GM12872 (cell line): ENCODE results near the gene ALDOB.

Source experiments
- TF ChIP-seq, protein P1 (sequence below): IDR thresholded peaks from 3 replicates; pipeline ENCODE4 v1.5.1; 2011; ENCODE audit warnings: low read depth, mild to moderate bottlenecking, low read length, moderate library complexity; ENCODE audit not compliant: insufficient read depth

ALDOB gene

DNA sequence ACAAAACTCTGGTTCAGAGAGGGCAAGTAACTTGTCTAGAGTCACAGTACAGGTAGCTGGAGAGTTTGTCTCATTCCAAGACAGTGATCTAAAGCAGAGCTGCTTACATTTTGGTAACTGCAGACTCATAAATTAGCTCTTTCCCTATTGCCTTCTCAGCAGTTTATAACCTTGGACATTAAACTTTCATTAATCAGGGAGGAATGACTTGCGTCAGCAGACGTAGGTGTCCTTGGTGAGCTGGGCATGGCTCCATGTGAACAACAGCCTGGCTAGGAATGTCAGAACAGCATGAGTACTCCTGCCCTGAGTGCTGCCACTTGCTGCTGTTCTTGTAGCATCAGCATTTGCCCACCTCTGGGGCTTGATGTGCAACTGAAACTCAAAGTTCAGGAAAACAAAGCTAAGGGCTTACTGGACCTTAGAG is 2.2 kb upstream of the ALDOB start:
- TF ChIP-seq, protein P1, sequence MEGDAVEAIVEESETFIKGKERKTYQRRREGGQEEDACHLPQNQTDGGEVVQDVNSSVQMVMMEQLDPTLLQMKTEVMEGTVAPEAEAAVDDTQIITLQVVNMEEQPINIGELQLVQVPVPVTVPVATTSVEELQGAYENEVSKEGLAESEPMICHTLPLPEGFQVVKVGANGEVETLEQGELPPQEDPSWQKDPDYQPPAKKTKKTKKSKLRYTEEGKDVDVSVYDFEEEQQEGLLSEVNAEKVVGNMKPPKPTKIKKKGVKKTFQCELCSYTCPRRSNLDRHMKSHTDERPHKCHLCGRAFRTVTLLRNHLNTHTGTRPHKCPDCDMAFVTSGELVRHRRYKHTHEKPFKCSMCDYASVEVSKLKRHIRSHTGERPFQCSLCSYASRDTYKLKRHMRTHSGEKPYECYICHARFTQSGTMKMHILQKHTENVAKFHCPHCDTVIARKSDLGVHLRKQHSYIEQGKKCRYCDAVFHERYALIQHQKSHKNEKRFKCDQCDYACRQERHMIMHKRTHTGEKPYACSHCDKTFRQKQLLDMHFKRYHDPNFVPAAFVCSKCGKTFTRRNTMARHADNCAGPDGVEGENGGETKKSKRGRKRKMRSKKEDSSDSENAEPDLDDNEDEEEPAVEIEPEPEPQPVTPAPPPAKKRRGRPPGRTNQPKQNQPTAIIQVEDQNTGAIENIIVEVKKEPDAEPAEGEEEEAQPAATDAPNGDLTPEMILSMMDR: no peak

DNA sequence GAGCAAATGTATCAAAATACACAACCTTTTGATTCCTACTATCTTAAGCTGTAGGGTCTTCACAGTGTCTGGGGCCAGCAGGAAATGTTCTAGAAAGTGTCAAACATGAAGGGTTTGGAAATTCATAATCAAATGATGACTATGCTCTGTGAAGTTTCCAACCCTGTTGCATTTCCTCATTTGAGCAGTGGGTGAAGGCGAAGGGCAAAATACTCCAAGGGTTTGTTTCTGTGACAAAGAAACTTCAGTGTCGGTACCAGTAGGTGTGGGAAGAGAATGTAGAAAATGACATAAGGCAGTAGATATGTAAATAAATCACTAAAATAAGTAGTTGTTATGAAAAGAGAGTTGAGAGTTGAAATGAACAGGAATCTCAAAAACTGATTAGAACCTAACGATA is 576 bp downstream of the ALDOB start:
- TF ChIP-seq, protein P1: no peak

DNA sequence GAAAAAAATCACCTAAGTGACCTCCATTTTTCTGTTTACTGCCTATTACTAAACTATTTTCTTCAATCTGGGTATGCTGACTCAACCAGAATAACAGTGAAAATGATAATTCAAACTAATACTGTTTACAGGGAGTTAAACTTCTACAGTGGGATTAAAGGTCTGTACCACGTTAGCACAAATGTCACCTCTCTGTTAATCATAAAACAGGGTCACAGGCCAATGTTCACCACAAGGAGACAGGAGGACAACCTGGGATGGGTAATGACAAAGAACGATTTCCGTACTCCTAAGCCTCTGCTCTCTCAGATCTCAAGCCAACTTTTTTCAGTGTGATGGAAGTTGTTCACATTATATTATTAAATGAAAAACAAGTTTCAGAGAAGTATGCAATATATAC is 2.3 kb downstream of the ALDOB start:
- TF ChIP-seq, protein P1: no peak

DNA sequence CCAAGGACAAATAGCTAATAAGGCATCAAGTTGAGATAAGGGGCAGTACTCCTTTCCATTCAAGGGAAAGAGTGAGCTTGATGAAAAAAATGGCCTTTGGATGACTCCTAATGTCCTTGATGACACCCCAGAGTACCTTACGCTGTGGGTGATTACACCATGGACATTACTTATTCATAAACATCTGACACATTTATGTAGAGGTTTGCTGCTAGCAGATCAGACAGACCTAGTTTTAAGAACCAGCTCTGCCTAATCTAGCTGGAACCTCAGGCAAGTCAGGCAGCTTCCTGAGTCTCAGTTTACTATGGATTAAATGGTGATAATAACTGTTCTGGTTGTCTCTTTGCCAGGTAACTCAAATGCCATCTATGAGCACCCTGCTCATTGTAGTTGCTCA is 2.8 kb downstream of the ALDOB start:
- TF ChIP-seq, protein P1: no peak

DNA sequence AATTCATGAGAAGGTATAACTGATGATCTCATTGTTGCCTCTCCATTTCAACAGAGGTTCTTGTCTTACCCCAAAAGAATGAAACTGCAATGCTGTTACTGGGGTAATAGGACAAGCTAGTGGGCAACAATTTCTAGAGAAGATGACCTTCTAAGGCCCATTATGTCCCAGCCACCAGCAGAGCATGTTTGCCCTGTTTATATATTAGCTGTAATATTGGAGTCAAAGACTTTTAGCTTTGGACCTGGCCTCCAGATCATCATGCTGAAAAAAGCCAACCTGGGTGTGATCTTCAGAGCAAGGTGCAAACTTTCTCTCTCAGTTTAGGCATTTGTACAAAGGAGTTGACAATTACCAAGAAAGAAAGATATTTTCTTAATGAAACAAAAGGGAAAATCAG is 3.4 kb downstream of the ALDOB start:
- TF ChIP-seq, protein P1: no peak

DNA sequence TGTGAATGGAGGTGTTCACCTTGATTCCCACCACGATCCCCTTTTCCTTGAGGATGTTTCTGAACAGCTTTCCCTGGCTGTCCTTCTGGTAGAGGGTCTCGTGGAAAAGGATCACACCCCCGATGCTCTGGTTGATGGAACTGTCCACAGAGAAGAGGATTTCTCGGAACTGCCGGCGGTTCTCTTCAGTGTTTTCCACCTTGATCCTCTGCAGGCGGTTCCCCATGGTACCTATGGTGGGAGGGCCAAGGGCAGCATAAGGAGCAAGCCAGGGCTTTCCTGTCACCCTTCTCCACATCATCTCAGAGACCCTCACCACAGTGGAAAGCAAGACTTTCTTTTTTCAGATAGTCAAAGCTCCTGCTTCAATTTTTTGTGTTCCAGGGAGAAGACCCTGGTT is 5.8 kb downstream of the ALDOB start:
- TF ChIP-seq, protein P1: no peak

DNA sequence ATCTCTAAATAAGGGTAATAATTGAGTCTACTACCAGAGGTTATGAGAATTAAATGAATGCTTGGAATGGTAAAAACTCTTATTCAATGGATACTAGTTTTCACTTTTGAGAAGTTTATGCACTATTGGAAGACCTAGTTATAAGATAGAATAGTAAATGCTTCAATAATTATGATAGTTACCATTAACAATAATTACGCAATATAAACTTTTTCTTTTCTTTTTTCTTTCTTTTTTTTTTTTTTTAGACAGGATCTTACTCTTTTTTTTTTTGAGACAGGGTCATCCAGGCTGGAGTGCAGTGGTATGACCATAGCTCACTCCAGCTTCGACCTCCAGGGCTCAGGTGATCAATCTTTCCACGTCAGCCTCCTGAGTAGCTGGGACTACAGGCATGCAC is 6.7 kb downstream of the ALDOB start:
- TF ChIP-seq, protein P1: no peak
